WTC11 (cell line): ENCODE data around the gene SETD1B. TPM values are rescaled to one million over a fixed set of nuclear protein-coding genes. Genes with fewer than 3 reads are reported as not detected.

Source experiments
- ATAC-seq: fragments of 200-7000 bp; cut with Tn5 transposase; 2 replicates; pipeline ENCODE4 v1.10.0; 2021; ENCODE audit warnings: mild to moderate bottlenecking, moderate library complexity
- CTCF ChIA-PET: fragments of 300-600 bp; sonication (Branson Sonifier 250); formaldehyde crosslinking; loops from one replicate; lab custom pipeline; 2021; ENCODE audit warnings: antibody characterized with exemption; lab: Charles Lee
- POLR2A ChIA-PET: fragments of 350-600 bp; sonication (Branson Sonifier 250); formaldehyde crosslinking; loops from one replicate; lab custom pipeline; 2021; ENCODE audit warnings: antibody characterized with exemption; lab: Charles Lee
- DNase-seq: peaks from one replicate; pipeline ENCODE4 v3.0.0; 2021; ENCODE audit warnings: low spot score
- H3K27ac Mint-ChIP-seq: 2 replicates; pipeline ENCODE4 v1.8.0; 2021; ENCODE audit warnings: mixed read lengths
- H3K27me3 Mint-ChIP-seq: 2 replicates; pipeline ENCODE4 v1.8.0; 2021; ENCODE audit warnings: low read depth, mild to moderate bottlenecking, moderate library complexity, mixed read lengths
- H3K36me3 Mint-ChIP-seq: 2 replicates; pipeline ENCODE4 v1.8.0; 2021; ENCODE audit warnings: mixed read lengths
- H3K4me1 Mint-ChIP-seq: 2 replicates; pipeline ENCODE4 v1.8.0; 2022; ENCODE audit warnings: mixed read lengths
- H3K4me3 Mint-ChIP-seq: 2 replicates; pipeline ENCODE4 v1.8.0; 2021; ENCODE audit warnings: mild to moderate bottlenecking, moderate library complexity, mixed read lengths
- H3K9me3 Mint-ChIP-seq: 2 replicates; pipeline ENCODE4 v1.8.0; 2021; ENCODE audit warnings: mixed read lengths
- ATF3 ChIP-seq: sonication (generic); formaldehyde crosslinking; conservative IDR thresholded peaks from 2 replicates; pipeline ENCODE4 v1.8.1; 2022; ENCODE audit warnings: mild to moderate bottlenecking, missing genetic modification reagents
- CREM ChIP-seq: sonication (generic); formaldehyde crosslinking; IDR thresholded peaks from 2 replicates; pipeline ENCODE4 v1.8.1; 2022; ENCODE audit warnings: mild to moderate bottlenecking, missing genetic modification reagents, moderate library complexity
- FOXP1 ChIP-seq: sonication (generic); formaldehyde crosslinking; IDR thresholded peaks from 2 replicates; pipeline ENCODE4 v1.8.0; 2022; ENCODE audit warnings: missing genetic modification reagents, mild to moderate bottlenecking, moderate library complexity, borderline replicate concordance
- NR2C2 ChIP-seq: sonication (generic); formaldehyde crosslinking; IDR thresholded peaks from 2 replicates; pipeline ENCODE4 v1.8.0; 2022; ENCODE audit warnings: mild to moderate bottlenecking, missing genetic modification reagents
- OVOL2 ChIP-seq: fragments of 250-450 bp; sonication (Bioruptor Pico); IDR thresholded peaks from 2 replicates; pipeline ENCODE4 v1.9.0; 2021; ENCODE audit warnings: mild to moderate bottlenecking, borderline replicate concordance
- RORB ChIP-seq: fragments of 250-450 bp; sonication (Bioruptor Pico); IDR thresholded peaks from 2 replicates; pipeline ENCODE4 v1.9.0; 2021; ENCODE audit warnings: mild to moderate bottlenecking
- ZNF281 ChIP-seq: sonication (generic); formaldehyde crosslinking; IDR thresholded peaks from 2 replicates; pipeline ENCODE4 v1.8.0; 2023; ENCODE audit warnings: mild to moderate bottlenecking, missing genetic modification reagents
- ZSCAN18 ChIP-seq: fragments of 250-450 bp; sonication (Bioruptor Pico); IDR thresholded peaks from 2 replicates; pipeline ENCODE4 v2.1.2; 2022; ENCODE audit warnings: mild to moderate bottlenecking, moderate library complexity
- total RNA-seq: library from RNA; stranded (reverse); gene quantifications from 3 replicates; pipeline ENCODE4 v1.2.3, GENCODE V29; 2021

Gene SETD1B
- total RNA-seq, 1 experiment from 2014 or later = 19.5 TPM

GRCh38 chr12:121806546-121807423 lies 3.0 kb downstream of the SETD1B start (continued):
- no peak for TF ChIP-seq ZSCAN18 (CRISPR knock-in tag)

GRCh38 chr12:121807642-121808347 lies 4.0 kb downstream of the SETD1B start:
- POLR2A ChIA-PET = interaction anchor here (0.6 to 8.7 kb wide), 2 partner anchors 10 to 336 kb away, joined by 3 to 161 read pairs; partner anchors contain the start of gene RHOF
- Mint-ChIP-seq H3K4me3 (no peak overlapping the region), H3K9me3 (no peaks in the 10 kb centered on the region), H3K27ac (no peak overlapping the region), H3K27me3 (no peaks in the 10 kb centered on the region), H3K4me1 (peaks cover 33% of the 10 kb centered on the region), H3K36me3 (peaks cover 11% of the 10 kb centered on the region)
- TF ChIP-seq OVOL2 (CRISPR knock-in tag) (no peak), CREM (CRISPR knock-in tag) (no peak), ATF3 (no peak)
- no peak for DNase-seq
- CTCF ChIA-PET = interaction anchor here (1.3 to 11.9 kb wide), 2 partner anchors 10 to 81 kb away, joined by 3 to 532 read pairs; partner anchors contain the start of genes PSMD9, RHOF and SETD1B
- no peak for ATAC-seq

GRCh38 chr12:121808623-121809022 lies 4.8 kb downstream of the SETD1B start:
- H3K27me3 Mint-ChIP-seq = no peaks in the 10 kb centered on the region
- no peaks in the 10 kb centered on the region for H3K9me3 Mint-ChIP-seq
- peak overlapping the region; percentile 60 for H3K27ac Mint-ChIP-seq
- DNase-seq (no peak), ATAC-seq (no peak)
- H3K4me1 Mint-ChIP-seq = peaks cover 41% of the 10 kb centered on the region
- ChIA-PET CTCF (interaction anchor here (1.3 to 11.9 kb wide), 2 partner anchors 10 to 80 kb away, joined by 3 to 532 read pairs; partner anchors contain the start of genes PSMD9, RHOF and SETD1B), POLR2A (interaction anchor here (8.7 kb wide), 1 partner anchor 11 kb away, joined by 161 read pairs; the partner anchor contains the start of gene RHOF)
- H3K36me3 Mint-ChIP-seq = peaks cover 11% of the 10 kb centered on the region
- no peak for TF ChIP-seq NR2C2 (CRISPR knock-in tag)
- TF ChIP-seq ZNF281 (CRISPR knock-in tag) = no peak
- no peak overlapping the region for H3K4me3 Mint-ChIP-seq

- no peak for DNase-seq
- no peaks in the 10 kb centered on the region for H3K27me3 Mint-ChIP-seq
- TF ChIP-seq RORB (CRISPR knock-in tag) (no peak), FOXP1 (CRISPR knock-in tag) (no peak)
- peaks cover 43% of the 10 kb centered on the region for H3K4me1 Mint-ChIP-seq
- H3K27ac Mint-ChIP-seq = no peak overlapping the region
- H3K36me3 Mint-ChIP-seq = peaks cover 11% of the 10 kb centered on the region
- ChIA-PET POLR2A (interaction anchor here (8.7 kb wide), 1 partner anchor 12 kb away, joined by 161 read pairs; the partner anchor contains the start of gene RHOF), CTCF (interaction anchor here (3.0 to 11.9 kb wide), 3 partner anchors 12 to 109 kb away, joined by 16 to 532 read pairs (median 34); partner anchors contain the start of genes CFAP251, RHOF and SETD1B)
- H3K9me3 Mint-ChIP-seq = no peaks in the 10 kb centered on the region
- H3K4me3 Mint-ChIP-seq = no peak overlapping the region
- no peak for ATAC-seq
These were observed 5.9 kb downstream of the SETD1B start for GRCh38 chr12:121809712-121810116.
